Measurements from ENCODE around the gene GLIS2. TPM values are rescaled to one million over a fixed set of nuclear protein-coding genes. Genes with fewer than 3 reads are reported as not detected.
"Not testable (repeated sequence)": the region's sequence is repeated elsewhere in the genome, so short reads cannot be mapped to it uniquely, and the experiment has no call there.

GLIS2 gene
- polyA plus RNA-seq, 1 donor, result 11.5 TPM

DNA sequence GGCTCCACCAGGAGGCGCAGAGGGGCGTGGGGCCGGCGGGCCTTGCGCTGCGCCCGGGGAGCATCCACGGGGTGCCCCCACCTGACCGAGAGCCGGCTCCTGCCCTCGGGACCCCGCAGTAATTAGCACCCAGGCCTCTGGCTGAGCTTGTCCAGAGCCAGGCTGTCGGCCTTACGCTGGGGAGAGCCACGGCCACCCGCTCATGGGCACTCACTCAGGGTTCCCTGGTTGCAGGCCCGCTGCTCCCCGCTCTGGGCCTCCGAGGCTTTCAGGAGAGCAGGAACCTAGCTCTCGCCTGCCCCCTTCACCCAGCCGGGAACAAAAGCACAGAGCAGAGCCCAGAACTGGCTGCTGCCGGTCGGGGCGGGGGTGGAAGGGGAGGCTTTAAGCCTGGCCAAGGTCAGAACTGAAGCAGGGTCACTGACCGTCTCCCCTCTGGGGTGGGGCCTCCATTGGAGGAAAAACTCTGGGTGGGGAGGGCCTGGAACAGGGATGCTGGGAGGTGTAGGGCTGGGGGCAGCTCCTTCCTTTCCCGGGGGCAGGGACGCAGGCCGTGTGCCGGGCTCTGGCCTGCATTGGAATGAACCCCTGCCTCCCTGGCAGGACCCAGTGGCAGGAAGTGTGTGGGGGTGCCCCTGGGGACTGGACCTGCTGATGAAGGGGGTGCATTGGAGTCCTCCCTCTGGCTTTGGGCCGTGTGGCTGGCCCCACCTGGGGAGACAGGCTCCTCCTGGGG, 12.3 kb downstream of the GLIS2 start:
- peak overlapping the region; percentile 71 for H3K27ac ChIP-seq (ENCODE audit: low read length)
- DNase-seq, result peak; percentile 75 to 86
- peaks cover 9% of the 10 kb centered on the region for H3K36me3 ChIP-seq (ENCODE audit: control insufficient read depth, insufficient read depth, low read length)
- no CpG with 5 or more reads among the region's 30 CpGs for WGBS (ENCODE audit: insufficient coverage, low lambda C conversion rate)
- peaks cover 38% of the 10 kb centered on the region for H3K4me1 ChIP-seq (ENCODE audit: control insufficient read depth, insufficient read depth, low read length)
- no peaks in the 10 kb centered on the region for H3K27me3 ChIP-seq (ENCODE audit: control insufficient read depth, insufficient read depth, low read length)
- H3K4me3 ChIP-seq (ENCODE audit: low read length), result peak overlapping the region; percentile 49
- H3K9me3 ChIP-seq (ENCODE audit: control insufficient read depth, low read depth, low read length), result peaks cover 3% of the 10 kb centered on the region

DNA sequence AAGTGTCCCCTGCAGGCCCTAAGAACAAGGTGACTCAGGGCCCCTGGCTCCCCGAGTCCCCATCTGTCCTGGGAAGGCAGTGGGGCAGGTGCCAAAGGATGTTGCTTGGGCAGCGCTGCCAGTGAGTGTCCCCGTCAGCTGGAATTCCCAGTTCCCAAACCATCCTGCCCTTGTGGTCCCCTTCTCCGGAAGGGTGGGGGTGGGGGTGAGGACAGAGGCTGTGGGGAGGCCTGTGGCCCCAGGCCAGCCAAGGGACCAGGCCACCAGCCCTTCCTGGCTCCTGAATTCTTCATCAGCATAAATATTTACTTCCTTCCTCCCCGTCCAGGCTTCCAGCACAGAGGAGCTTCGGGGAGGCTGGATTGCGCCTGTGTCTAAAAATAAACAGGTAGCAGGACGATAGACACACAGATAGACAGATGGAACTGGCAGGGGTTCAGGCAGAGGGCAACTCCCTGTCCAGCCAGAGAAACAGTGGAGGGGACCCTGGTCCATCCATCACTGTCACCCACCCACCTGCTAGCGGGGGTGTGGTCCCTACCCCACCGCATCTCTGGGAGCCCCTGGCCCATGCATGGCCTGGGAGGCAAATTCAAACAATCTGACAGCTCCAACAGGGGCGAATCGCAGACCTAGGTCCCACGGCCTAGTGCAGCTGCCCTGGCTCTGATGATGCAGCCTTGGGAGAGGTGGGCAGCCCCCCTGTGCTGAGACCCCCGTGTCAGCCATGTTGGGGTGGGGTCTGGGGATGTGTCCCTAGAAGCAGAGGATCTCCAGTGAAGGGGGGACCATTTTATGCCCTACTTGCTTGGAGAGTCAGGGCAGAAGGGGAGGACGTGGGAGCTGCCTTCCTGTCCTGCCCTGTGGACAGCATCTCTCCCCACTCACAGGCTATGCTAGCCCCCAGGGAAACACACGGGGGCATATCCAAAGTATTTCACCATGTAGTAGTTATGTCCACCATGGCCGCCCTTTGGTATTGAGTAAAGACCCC, 13.2 kb downstream of the GLIS2 start:
- Histone ChIP-seq H3K4me1 (ENCODE audit: control insufficient read depth, insufficient read depth, low read length) (peaks cover 30% of the 10 kb centered on the region), H3K27me3 (ENCODE audit: control insufficient read depth, insufficient read depth, low read length) (no peaks in the 10 kb centered on the region), H3K36me3 (ENCODE audit: control insufficient read depth, insufficient read depth, low read length) (peaks cover 9% of the 10 kb centered on the region), H3K9me3 (ENCODE audit: control insufficient read depth, low read depth, low read length) (peaks cover 3% of the 10 kb centered on the region), H3K27ac (ENCODE audit: low read length) (peak overlapping the region; percentile 71), H3K4me3 (ENCODE audit: low read length) (no peak overlapping the region)
- no CpG with 5 or more reads among the region's 17 CpGs for WGBS (ENCODE audit: insufficient coverage, low lambda C conversion rate)
- DNase-seq, result no peak

DNA sequence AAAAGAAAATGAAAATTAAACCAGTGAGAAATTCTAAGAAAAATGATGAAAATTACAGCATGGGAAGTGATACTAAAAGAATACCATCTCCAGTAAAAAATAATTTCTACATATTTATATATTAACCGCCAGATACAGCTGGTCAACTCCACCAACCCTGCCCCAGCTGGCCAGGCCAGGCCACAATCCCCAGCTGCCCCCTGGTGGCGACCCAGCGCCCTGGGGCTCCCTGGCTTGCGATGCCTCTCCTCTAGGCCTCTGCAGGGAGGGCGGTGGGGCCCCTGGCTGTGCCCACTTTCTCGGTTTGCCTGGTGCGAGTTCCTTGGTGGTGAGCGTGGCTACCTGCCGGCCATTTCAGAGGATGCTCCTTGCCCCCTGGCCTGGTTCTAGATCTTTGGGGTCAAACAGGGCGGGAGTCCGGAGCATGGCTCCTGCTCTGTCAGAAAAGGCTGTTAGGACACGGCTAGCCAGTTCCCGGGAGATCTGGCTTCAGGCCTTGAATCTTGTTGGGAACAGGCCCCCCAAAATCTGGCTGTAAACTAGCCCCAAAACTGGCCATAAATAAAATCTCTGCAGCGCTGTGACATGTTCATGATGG, 14.5 kb downstream of the GLIS2 start:
- Histone ChIP-seq H3K9me3 (ENCODE audit: control insufficient read depth, low read depth, low read length) (no peaks in the 10 kb centered on the region), H3K36me3 (ENCODE audit: control insufficient read depth, insufficient read depth, low read length) (peaks cover 19% of the 10 kb centered on the region), H3K27ac (ENCODE audit: low read length) (no peak overlapping the region), H3K4me1 (ENCODE audit: control insufficient read depth, insufficient read depth, low read length) (peaks cover 17% of the 10 kb centered on the region), H3K4me3 (ENCODE audit: low read length) (no peak overlapping the region), H3K27me3 (ENCODE audit: control insufficient read depth, insufficient read depth, low read length) (no peaks in the 10 kb centered on the region)
- no CpG with 5 or more reads among the region's 14 CpGs for WGBS (ENCODE audit: insufficient coverage, low lambda C conversion rate)
- no peak for DNase-seq

DNA sequence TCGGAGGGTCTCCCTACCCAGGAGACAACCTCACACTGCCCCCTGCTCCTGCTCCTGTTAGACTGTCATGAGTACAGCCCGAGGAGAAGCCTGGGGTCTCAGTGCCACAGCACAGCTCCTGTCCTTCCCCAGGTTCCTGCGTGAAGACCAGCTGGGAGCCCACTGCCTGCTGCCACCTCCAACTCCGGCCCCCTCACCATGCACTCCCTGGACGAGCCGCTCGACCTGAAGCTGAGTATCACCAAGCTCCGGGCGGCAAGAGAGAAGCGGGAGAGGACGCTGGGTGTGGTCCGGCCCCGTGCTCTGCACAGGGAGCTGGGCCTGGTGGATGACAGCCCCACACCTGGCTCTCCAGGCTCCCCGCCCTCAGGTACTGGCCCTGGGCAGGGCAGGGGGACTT, 16.2 kb downstream of the GLIS2 start:
- Histone ChIP-seq H3K36me3 (ENCODE audit: control insufficient read depth, insufficient read depth, low read length) (peaks cover 27% of the 10 kb centered on the region), H3K4me3 (ENCODE audit: low read length) (no peak overlapping the region), H3K27ac (ENCODE audit: low read length) (no peak overlapping the region), H3K27me3 (ENCODE audit: control insufficient read depth, insufficient read depth, low read length) (no peaks in the 10 kb centered on the region), H3K4me1 (ENCODE audit: control insufficient read depth, insufficient read depth, low read length) (peaks cover 15% of the 10 kb centered on the region), H3K9me3 (ENCODE audit: control insufficient read depth, low read depth, low read length) (no peaks in the 10 kb centered on the region)
- no peak for DNase-seq
- WGBS (ENCODE audit: insufficient coverage, low lambda C conversion rate), result no CpG with 5 or more reads among the region's 14 CpGs

DNA sequence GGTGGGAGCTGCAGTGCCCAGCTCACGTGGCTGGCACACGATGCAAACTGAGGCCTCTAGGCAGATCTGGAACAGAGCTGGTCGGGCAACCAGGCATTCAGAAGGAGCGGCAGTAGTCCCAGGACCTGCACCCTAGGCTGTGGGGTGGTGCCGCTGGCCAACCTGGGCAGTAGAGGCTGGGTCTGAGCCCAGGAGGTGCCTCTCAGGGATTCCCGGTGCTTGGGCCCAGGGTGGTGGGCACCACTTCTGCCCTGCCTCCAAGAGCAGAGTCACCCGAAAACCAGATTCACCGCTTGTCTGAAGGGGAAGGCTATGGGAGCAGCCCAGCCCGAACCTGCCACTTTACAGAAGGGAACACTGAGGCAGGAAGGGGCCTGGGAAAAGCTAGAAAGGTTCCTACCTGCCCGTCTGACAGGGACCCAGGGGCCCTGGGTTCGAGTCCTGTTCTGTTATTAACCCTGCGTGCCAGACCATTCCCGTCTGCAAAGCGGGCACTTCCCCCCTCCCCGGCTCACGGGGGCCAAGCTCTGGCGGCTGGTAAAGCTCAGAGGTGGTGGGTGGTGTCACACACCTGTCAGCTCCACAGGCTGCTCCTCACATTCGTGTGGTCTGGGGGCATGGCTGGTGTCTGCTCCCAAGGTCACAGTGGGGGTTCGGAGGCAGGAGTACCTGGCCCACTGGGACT, 16.9 kb downstream of the GLIS2 start:
- Histone ChIP-seq H3K4me3 (ENCODE audit: low read length) (no peak overlapping the region), H3K36me3 (ENCODE audit: control insufficient read depth, insufficient read depth, low read length) (peaks cover 33% of the 10 kb centered on the region)
- DNase-seq, result no peak

DNA sequence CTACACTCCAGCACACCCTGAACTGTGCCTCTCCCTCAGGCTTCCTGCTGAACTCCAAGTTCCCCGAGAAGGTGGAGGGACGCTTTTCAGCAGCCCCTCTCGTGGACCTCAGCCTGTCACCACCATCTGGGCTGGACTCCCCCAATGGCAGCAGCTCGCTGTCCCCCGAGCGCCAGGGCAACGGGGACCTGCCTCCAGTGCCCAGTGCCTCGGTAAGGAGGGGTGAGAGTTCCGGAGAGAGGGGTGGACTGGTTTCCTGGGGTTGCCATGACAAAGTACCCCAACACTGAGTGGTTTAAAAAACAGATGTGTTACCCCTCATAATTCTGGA, 17.4 kb downstream of the GLIS2 start:
- no peak overlapping the region for H3K27ac ChIP-seq (ENCODE audit: low read length)
- no peaks in the 10 kb centered on the region for H3K9me3 ChIP-seq (ENCODE audit: control insufficient read depth, low read depth, low read length)
- no peak for DNase-seq
- no CpG with 5 or more reads among the region's 9 CpGs for WGBS (ENCODE audit: insufficient coverage, low lambda C conversion rate)
- no peaks in the 10 kb centered on the region for H3K27me3 ChIP-seq (ENCODE audit: control insufficient read depth, insufficient read depth, low read length)
- H3K4me1 ChIP-seq (ENCODE audit: control insufficient read depth, insufficient read depth, low read length), result peaks cover 11% of the 10 kb centered on the region
- peaks cover 38% of the 10 kb centered on the region for H3K36me3 ChIP-seq (ENCODE audit: control insufficient read depth, insufficient read depth, low read length)
- no peak overlapping the region for H3K4me3 ChIP-seq (ENCODE audit: low read length)

More for the DNA sequence above, 16.9 kb downstream of the GLIS2 start:
- H3K4me1 ChIP-seq (ENCODE audit: control insufficient read depth, insufficient read depth, low read length), result peaks cover 12% of the 10 kb centered on the region
- no peaks in the 10 kb centered on the region for H3K9me3 ChIP-seq (ENCODE audit: control insufficient read depth, low read depth, low read length)
- no peak overlapping the region for H3K27ac ChIP-seq (ENCODE audit: low read length)
- no peaks in the 10 kb centered on the region for H3K27me3 ChIP-seq (ENCODE audit: control insufficient read depth, insufficient read depth, low read length)
- WGBS (ENCODE audit: insufficient coverage, low lambda C conversion rate), result no CpG with 5 or more reads among the region's 19 CpGs

DNA sequence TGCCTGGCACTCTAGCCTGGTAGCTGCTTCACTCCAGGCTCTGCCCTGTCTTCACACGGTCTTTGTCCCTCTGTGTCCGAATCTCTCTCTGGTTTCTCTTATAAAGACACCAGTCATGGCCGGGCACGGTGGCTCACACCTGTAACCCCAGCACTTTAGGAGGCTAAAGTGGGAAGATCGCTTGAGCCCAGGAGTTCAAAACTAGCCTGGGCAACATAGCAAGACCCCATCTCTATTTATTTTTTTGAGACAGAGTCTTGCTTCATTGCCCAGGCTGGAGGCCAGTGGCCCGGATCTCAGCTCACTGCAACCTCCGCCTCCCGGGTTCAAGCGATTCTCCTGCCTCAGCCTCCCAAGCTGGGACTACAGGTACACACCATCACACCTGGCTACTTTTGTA, 17.8 kb downstream of the GLIS2 start:
- H3K36me3 ChIP-seq (ENCODE audit: control insufficient read depth, insufficient read depth, low read length), result peaks cover 42% of the 10 kb centered on the region
- H3K27ac ChIP-seq (ENCODE audit: low read length); H3K4me3 ChIP-seq (ENCODE audit: low read length); H3K27me3 ChIP-seq (ENCODE audit: control insufficient read depth, insufficient read depth, low read length); DNase-seq; H3K4me1 ChIP-seq (ENCODE audit: control insufficient read depth, insufficient read depth, low read length); H3K9me3 ChIP-seq (ENCODE audit: control insufficient read depth, low read depth, low read length): not testable (repeated sequence)
- WGBS (ENCODE audit: insufficient coverage, low lambda C conversion rate), result no CpG with 5 or more reads among the region's 9 CpGs

DNA sequence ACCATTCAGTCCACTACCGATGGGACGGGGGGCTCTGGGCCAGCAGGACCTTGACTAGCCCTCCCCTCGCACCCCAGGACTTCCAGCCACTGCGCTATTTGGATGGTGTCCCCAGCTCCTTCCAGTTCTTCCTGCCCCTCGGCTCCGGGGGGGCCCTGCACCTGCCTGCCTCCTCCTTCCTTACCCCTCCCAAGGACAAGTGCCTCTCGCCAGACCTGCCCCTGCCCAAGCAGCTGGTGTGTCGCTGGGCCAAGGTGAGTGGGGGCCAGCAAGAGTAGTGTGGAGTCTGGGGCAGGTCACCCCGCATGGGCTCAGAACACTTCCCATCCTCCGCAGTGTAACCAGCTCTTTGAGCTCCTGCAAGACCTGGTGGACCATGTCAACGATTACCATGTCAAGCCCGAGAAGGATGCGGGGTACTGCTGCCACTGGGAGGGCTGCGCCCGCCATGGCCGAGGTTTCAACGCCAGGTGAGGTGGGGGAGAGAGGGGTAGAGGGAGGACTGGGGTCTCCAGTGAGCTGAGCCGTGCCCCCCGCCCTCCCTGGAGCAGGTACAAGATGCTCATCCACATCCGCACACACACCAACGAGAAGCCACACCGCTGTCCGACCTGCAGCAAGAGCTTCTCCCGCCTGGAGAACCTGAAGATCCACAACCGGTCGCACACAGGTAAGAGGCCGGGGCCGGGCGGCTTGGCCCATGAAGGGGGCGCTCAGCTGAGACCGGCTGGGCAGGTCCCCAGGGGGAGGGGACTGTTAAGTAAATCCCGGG, 19.0 kb downstream of the GLIS2 start:
- H3K4me3 ChIP-seq (ENCODE audit: low read length), result no peak overlapping the region
- H3K4me1 ChIP-seq (ENCODE audit: control insufficient read depth, insufficient read depth, low read length), result no peaks in the 10 kb centered on the region
- H3K36me3 ChIP-seq (ENCODE audit: control insufficient read depth, insufficient read depth, low read length), result peaks cover 51% of the 10 kb centered on the region
- H3K27ac ChIP-seq (ENCODE audit: low read length), result no peak overlapping the region
- DNase-seq, result no peak
- H3K27me3 ChIP-seq (ENCODE audit: control insufficient read depth, insufficient read depth, low read length), result no peaks in the 10 kb centered on the region
- H3K9me3 ChIP-seq (ENCODE audit: control insufficient read depth, low read depth, low read length), result no peaks in the 10 kb centered on the region
- no CpG with 5 or more reads among the region's 32 CpGs for WGBS (ENCODE audit: insufficient coverage, low lambda C conversion rate)

DNA sequence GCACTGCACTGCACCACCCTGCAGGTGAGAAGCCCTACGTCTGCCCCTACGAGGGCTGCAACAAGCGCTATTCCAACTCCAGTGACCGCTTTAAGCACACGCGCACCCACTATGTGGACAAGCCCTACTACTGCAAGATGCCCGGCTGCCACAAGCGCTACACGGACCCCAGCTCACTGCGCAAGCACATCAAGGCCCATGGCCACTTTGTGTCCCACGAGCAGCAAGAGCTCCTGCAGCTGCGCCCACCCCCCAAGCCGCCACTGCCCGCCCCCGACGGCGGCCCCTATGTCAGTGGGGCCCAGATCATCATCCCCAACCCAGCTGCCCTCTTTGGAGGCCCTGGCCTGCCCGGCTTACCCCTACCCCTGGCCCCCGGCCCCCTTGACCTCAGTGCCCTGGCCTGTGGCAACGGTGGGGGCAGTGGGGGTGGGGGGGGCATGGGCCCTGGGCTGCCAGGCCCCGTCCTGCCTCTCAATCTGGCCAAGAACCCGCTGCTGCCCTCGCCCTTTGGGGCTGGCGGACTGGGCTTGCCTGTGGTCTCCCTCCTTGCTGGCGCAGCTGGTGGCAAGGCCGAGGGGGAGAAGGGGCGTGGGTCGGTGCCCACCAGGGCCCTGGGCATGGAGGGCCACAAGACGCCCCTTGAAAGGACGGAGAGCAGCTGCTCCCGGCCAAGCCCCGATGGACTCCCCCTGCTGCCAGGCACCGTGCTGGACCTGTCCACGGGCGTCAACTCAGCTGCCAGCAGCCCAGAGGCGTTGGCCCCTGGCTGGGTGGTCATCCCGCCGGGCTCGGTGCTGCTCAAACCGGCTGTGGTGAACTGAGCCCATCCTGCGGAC, 21.1 kb downstream of the GLIS2 start:
- H3K4me3 ChIP-seq (ENCODE audit: low read length), result no peak overlapping the region
- peaks cover 66% of the 10 kb centered on the region for H3K36me3 ChIP-seq (ENCODE audit: control insufficient read depth, insufficient read depth, low read length)
- no peaks in the 10 kb centered on the region for H3K4me1 ChIP-seq (ENCODE audit: control insufficient read depth, insufficient read depth, low read length)
- no CpG with 5 or more reads among the region's 41 CpGs for WGBS (ENCODE audit: insufficient coverage, low lambda C conversion rate)
- DNase-seq, result no peak
- H3K27ac ChIP-seq (ENCODE audit: low read length), result no peak overlapping the region
- H3K9me3 ChIP-seq (ENCODE audit: control insufficient read depth, low read depth, low read length), result no peaks in the 10 kb centered on the region
- H3K27me3 ChIP-seq (ENCODE audit: control insufficient read depth, insufficient read depth, low read length), result no peaks in the 10 kb centered on the region
